ENCODE results near the gene TIGD4. TPM values are rescaled to one million over a fixed set of nuclear protein-coding genes. Genes with fewer than 3 reads are reported as not detected.

The TIGD4 gene
- total RNA-seq, 1 experiment from 2014 or later = 0.41 TPM

DNA sequence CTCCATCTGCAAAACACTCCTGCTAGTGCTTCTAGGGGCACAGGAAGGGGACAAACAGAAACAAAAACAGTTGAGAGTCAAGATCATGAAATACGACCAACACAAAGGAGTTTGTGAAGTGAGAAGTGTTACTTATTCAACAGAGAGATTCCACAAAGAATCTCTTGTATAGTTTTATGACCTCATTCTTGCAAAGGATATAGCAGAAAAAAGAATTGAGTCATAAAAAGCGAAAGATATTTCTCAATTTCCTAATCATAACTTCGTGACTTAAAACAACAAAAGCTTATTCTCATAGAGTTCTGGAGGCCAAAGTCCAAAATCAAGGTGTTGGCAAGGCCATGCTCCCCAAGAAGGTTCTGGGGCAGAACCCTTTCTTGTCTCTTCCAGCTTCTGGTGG is 40.7 kb downstream of the TIGD4 start:
- intact Hi-C loops (cut with micrococcal nuclease; ENCODE audit: unreplicated experiment) = loop anchor here (5.0 kb wide), 2 partner anchors 287 to 332 kb away; no protein-coding TSS in a partner anchor

DNA sequence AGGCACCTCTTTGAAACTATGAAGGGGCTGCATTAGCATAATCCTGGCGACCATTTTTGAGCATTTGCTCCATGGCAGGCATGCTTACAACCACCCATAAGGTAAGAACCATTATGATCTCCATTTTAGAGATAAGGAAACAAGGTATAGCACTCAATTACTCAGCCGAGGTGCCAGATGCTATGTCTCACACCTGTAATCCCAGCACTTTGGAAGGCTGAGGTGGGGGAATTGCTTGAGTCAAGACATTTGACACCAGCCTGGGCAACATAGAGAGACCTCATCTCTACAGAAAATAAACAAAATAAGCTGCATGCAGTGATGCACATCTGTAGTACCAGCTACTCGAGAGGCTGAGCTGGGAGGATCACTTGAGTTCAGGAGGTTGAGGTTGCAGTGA is 43.6 kb downstream of the TIGD4 start:
- H3K27ac ChIP-seq (ENCODE audit: low read depth, low read length, poor library complexity, severe bottlenecking) = no peak overlapping the region
- intact Hi-C loops (cut with micrococcal nuclease; ENCODE audit: unreplicated experiment) = loop anchor here (2.0 to 5.0 kb wide), 3 partner anchors 233 to 329 kb away; no protein-coding TSS in a partner anchor
- no peaks in the 10 kb centered on the region for H3K9me3 ChIP-seq (ENCODE audit: low read depth, low read length, poor library complexity, severe bottlenecking)
- no peaks in the 10 kb centered on the region for H3K27me3 ChIP-seq (replicated peaks; ENCODE audit: insufficient read depth, low read depth, low read length, poor library complexity)
- no peaks in the 10 kb centered on the region for H3K36me3 ChIP-seq (ENCODE audit: insufficient read depth, low read length, poor library complexity, severe bottlenecking)
- DNase-seq (ENCODE audit: low spot score) = no peak
- BruUV-seq (replicated peaks) = no TSS peak
- CTCF ChIA-PET = no interaction called here
- no peak overlapping the region for H3K4me3 ChIP-seq (ENCODE audit: low read depth, low read length, poor library complexity, severe bottlenecking)
- POLR2A ChIA-PET (ENCODE audit: low non-redundant PET) = no interaction called here
- TF ChIP-seq, protein P1, sequence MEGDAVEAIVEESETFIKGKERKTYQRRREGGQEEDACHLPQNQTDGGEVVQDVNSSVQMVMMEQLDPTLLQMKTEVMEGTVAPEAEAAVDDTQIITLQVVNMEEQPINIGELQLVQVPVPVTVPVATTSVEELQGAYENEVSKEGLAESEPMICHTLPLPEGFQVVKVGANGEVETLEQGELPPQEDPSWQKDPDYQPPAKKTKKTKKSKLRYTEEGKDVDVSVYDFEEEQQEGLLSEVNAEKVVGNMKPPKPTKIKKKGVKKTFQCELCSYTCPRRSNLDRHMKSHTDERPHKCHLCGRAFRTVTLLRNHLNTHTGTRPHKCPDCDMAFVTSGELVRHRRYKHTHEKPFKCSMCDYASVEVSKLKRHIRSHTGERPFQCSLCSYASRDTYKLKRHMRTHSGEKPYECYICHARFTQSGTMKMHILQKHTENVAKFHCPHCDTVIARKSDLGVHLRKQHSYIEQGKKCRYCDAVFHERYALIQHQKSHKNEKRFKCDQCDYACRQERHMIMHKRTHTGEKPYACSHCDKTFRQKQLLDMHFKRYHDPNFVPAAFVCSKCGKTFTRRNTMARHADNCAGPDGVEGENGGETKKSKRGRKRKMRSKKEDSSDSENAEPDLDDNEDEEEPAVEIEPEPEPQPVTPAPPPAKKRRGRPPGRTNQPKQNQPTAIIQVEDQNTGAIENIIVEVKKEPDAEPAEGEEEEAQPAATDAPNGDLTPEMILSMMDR (conservative IDR thresholded peaks at IDR 0.05; ENCODE audit: low read depth, low read length) = no peak
- no peak for TF ChIP-seq EZH2 (IDR thresholded peaks at IDR 0.05; ENCODE audit: borderline replicate concordance, low read depth, low read length, poor library complexity, severe bottlenecking)
- no peaks in the 10 kb centered on the region for H3K4me1 ChIP-seq (ENCODE audit: insufficient read depth, low read length, poor library complexity, severe bottlenecking)

More for the DNA sequence above, 40.7 kb downstream of the TIGD4 start:
- Histone ChIP-seq H3K27ac (ENCODE audit: low read depth, low read length, poor library complexity, severe bottlenecking) (no peak overlapping the region), H3K4me1 (ENCODE audit: insufficient read depth, low read length, poor library complexity, severe bottlenecking) (no peaks in the 10 kb centered on the region), H3K27me3 (replicated peaks; ENCODE audit: insufficient read depth, low read depth, low read length, poor library complexity) (no peaks in the 10 kb centered on the region), H3K9me3 (ENCODE audit: low read depth, low read length, poor library complexity, severe bottlenecking) (no peaks in the 10 kb centered on the region), H3K36me3 (ENCODE audit: insufficient read depth, low read length, poor library complexity, severe bottlenecking) (no peaks in the 10 kb centered on the region), H3K4me3 (ENCODE audit: low read depth, low read length, poor library complexity, severe bottlenecking) (no peak overlapping the region)
- ChIA-PET CTCF (no interaction called here), POLR2A (ENCODE audit: low non-redundant PET) (no interaction called here)
- BruUV-seq (replicated peaks) = no TSS peak
- no peak for DNase-seq (ENCODE audit: low spot score)
- TF ChIP-seq, protein P1 (conservative IDR thresholded peaks at IDR 0.05; ENCODE audit: low read depth, low read length) = no peak
- no peak for TF ChIP-seq EZH2 (IDR thresholded peaks at IDR 0.05; ENCODE audit: borderline replicate concordance, low read depth, low read length, poor library complexity, severe bottlenecking)

DNA sequence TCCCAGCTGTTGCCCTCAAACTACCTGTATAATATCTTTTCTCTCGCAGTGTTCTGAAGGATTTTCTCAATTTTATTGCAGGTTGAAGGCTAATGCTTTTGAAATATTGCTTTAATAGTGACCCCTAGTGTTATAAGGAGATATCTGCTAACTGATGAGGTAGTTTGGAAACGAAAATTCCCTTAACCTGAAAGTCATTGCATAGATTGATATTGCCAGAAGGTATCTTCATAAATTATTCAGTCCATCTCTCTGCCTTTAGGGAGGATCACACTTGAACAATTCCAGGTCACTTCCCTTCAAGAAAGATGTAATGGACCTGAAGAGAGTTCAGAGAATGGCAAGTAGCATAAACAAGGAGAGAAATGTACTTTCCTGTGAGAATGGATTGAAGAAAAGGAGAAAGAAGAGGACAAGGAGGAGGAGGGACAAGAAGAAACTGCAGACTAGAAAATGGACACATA is 44.1 kb downstream of the TIGD4 start:
- intact Hi-C loops (cut with micrococcal nuclease; ENCODE audit: unreplicated experiment) = loop anchor here (2.0 to 5.0 kb wide), 3 partner anchors 233 to 328 kb away; no protein-coding TSS in a partner anchor
- DNase-seq (ENCODE audit: low spot score) = peak; percentile 58
- Histone ChIP-seq H3K4me1 (ENCODE audit: insufficient read depth, low read length, poor library complexity, severe bottlenecking) (no peaks in the 10 kb centered on the region), H3K36me3 (ENCODE audit: insufficient read depth, low read length, poor library complexity, severe bottlenecking) (no peaks in the 10 kb centered on the region), H3K9me3 (ENCODE audit: low read depth, low read length, poor library complexity, severe bottlenecking) (no peaks in the 10 kb centered on the region), H3K27ac (ENCODE audit: low read depth, low read length, poor library complexity, severe bottlenecking) (no peak overlapping the region), H3K4me3 (ENCODE audit: low read depth, low read length, poor library complexity, severe bottlenecking) (no peak overlapping the region), H3K27me3 (replicated peaks; ENCODE audit: insufficient read depth, low read depth, low read length, poor library complexity) (no peaks in the 10 kb centered on the region)
- TF ChIP-seq, protein P1 (conservative IDR thresholded peaks at IDR 0.05; ENCODE audit: low read depth, low read length) = peak; percentile 70
- TF ChIP-seq EZH2 (IDR thresholded peaks at IDR 0.05; ENCODE audit: borderline replicate concordance, low read depth, low read length, poor library complexity, severe bottlenecking) = no peak
- CTCF ChIA-PET = no interaction called here
- POLR2A ChIA-PET (ENCODE audit: low non-redundant PET) = no interaction called here
- BruUV-seq (replicated peaks) = no TSS peak

Data from A673 (cell line).